ENCODE results near the gene HIGD1A. TPM values are rescaled to one million over a fixed set of nuclear protein-coding genes. Genes with fewer than 3 reads are reported as not detected.
A peak's percentile ranks its signal among the peaks of the same experiment; 100 is the strongest.

HIGD1A gene
- total and polyA plus RNA-seq, 8 donors, result 62.0 to 413 (median 189) TPM

GRCh38 chr3:42742259-42742658 lies 62.0 kb downstream of the HIGD1A start:
- DNase-seq, result no peak
- TF ChIP-seq EP300 (IDR thresholded peaks at IDR 0.05), result no peak
- TF ChIP-seq POLR2A (IDR thresholded peaks at IDR 0.05), result no peak
- no peak for TF ChIP-seq CTCF (IDR thresholded peaks at IDR 0.05)
- Histone ChIP-seq H3K27ac (no peak overlapping the region), H3K36me3 (no peaks in the 10 kb centered on the region), H3K4me1 (peaks cover 15 to 33% (median 27%) of the 10 kb centered on the region in 4 donors), H3K27me3 (no peaks in the 10 kb centered on the region), H3K4me3 (no peak overlapping the region), H3K9me3 (no peaks in the 10 kb centered on the region)
- intact Hi-C loops (cut with DNase I; ENCODE audit: low total_unique reads), result loop anchor here (10.0 kb wide), 1 partner anchor 87 kb away; the partner anchor contains the start of gene ZBTB47
- WGBS, 5 donors, result 82 to 93% (median 88%) methylated on average over 4 of the region's 4 CpGs

GRCh38 chr3:42741796-42742195 lies 62.5 kb downstream of the HIGD1A start:
- H3K9me3 ChIP-seq, result no peaks in the 10 kb centered on the region
- no peak for DNase-seq
- TF ChIP-seq EP300 (IDR thresholded peaks at IDR 0.05), result no peak
- TF ChIP-seq POLR2AphosphoS5 (IDR thresholded peaks at IDR 0.05), result no peak
- no peak for TF ChIP-seq POLR2A (IDR thresholded peaks at IDR 0.05)
- no peak for TF ChIP-seq CTCF (IDR thresholded peaks at IDR 0.05)
- no peak overlapping the region for H3K27ac ChIP-seq
- H3K36me3 ChIP-seq, result no peaks in the 10 kb centered on the region
- H3K27me3 ChIP-seq, result no peaks in the 10 kb centered on the region
- intact Hi-C loops (cut with DNase I; ENCODE audit: low total_unique reads), result loop anchor here (10.0 kb wide), 1 partner anchor 87 kb away; the partner anchor contains the start of gene ZBTB47
- H3K4me1 ChIP-seq, result peaks cover 10 to 28% (median 23%) of the 10 kb centered on the region in 4 donors
- WGBS, 5 donors, result 85 to 94% (median 89%) methylated on average over 3 of the region's 3 CpGs
- H3K4me3 ChIP-seq, result no peak overlapping the region

- no peaks in the 10 kb centered on the region for H3K36me3 ChIP-seq
- H3K9me3 ChIP-seq, result no peaks in the 10 kb centered on the region
- no peak for DNase-seq
- peaks cover 0 to 7% (median 3%) of the 10 kb centered on the region in 4 donors for H3K4me1 ChIP-seq
- H3K4me3 ChIP-seq, result no peak overlapping the region
- WGBS, 5 donors, result 85 to 94% (median 90%) methylated on average over 11 to 12 of the region's 12 CpGs
- peak overlapping the region in 1 of 5 donors; percentile 8 for H3K27ac ChIP-seq
- TF ChIP-seq POLR2AphosphoS5 (IDR thresholded peaks at IDR 0.05), result no peak
- no peak for TF ChIP-seq EP300 (IDR thresholded peaks at IDR 0.05)
- no peak for TF ChIP-seq CTCF (IDR thresholded peaks at IDR 0.05)
- no peak for TF ChIP-seq POLR2A (IDR thresholded peaks at IDR 0.05)
- H3K27me3 ChIP-seq, result no peaks in the 10 kb centered on the region
- intact Hi-C loops (cut with DNase I; ENCODE audit: low total_unique reads), result loop anchor here (10.0 kb wide), 1 partner anchor 85 kb away; the partner anchor contains the start of gene ZBTB47
Observed at GRCh38 chr3:42739401-42740158, 64.7 kb downstream of the HIGD1A start.

- no peaks in the 10 kb centered on the region for H3K9me3 ChIP-seq
- no peaks in the 10 kb centered on the region for H3K4me1 ChIP-seq
- WGBS, 5 donors, result 88 to 96% (median 93%) methylated on average over 6 of the region's 6 CpGs
- H3K4me3 ChIP-seq, result no peak overlapping the region
- intact Hi-C loops (cut with DNase I; ENCODE audit: low total_unique reads), result no loop called here
- TF ChIP-seq POLR2A (IDR thresholded peaks at IDR 0.05) (no peak), CTCF (IDR thresholded peaks at IDR 0.05) (no peak), EP300 (IDR thresholded peaks at IDR 0.05) (no peak), POLR2AphosphoS5 (IDR thresholded peaks at IDR 0.05) (no peak)
- no peaks in the 10 kb centered on the region for H3K27me3 ChIP-seq
- no peak for DNase-seq
- no peaks in the 10 kb centered on the region for H3K36me3 ChIP-seq
- H3K27ac ChIP-seq, result no peak overlapping the region
Observed at GRCh38 chr3:42736531-42736930, 67.8 kb downstream of the HIGD1A start.
